ENCODE data around the gene HEPACAM. TPM values are rescaled to one million over a fixed set of nuclear protein-coding genes. Genes with fewer than 3 reads are reported as not detected.

The HEPACAM gene
- total RNA-seq, 1 experiment from 2014 or later: not detected

DNA sequence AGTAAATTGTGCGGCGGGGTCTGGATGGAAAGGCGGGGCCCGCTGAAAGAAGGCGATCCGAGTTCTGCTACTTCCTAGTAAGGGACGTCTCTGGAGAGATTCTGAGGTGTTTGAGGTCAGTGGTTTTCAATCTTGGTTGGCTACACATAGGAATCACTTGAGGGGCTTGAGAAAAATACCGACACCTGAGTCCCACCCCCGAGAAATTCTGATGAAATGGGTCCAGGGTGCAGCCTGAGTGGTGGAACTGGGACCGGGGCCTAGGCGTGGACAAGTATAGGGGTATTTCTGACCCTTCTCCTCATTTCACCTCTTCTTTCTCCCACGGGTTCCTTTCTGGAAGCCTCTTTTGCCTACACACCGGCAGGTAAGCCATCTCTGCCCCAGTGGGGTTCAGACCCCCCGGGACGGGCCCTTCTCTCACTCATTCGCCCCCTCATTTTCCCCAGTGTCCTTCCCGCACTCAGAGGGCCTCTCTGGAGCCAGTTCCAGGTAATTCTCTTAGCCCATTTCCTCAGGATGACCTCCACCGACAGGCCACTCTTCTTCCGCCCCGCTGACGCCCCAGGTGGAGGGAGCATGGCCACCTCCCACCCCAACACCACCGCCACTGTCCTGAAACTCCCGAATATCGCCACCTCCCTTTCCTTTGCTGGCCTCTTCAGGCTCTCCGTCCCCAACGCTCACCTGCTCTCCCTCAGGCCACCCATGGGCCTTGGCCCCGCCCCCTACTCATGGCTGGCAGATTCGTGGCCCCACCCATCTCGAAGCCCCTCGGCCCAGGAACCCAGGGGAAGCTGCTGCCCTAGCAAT, 58.8 kb downstream of the HEPACAM start:
- POLR2A ChIA-PET (ENCODE audit: low non-redundant PET): interaction anchor here (0.6 kb wide), 2 partner anchors 77 to 106 kb away, joined by 4 read pairs; partner anchors contain the start of gene CCDC15
- CTCF ChIA-PET: interaction anchor here (0.6 to 1.5 kb wide), 16 partner anchors 10 to 396 kb away, joined by 3 to 6 read pairs (median 4); partner anchors contain the start of genes CCDC15 and TBRG1
- DNase-seq (ENCODE audit: low spot score): no peak
- H3K4me1 ChIP-seq (ENCODE audit: insufficient read depth, low read length, poor library complexity, severe bottlenecking): no peaks in the 10 kb centered on the region
- intact Hi-C loops (cut with micrococcal nuclease; ENCODE audit: unreplicated experiment): no loop called here
- BruUV-seq (replicated peaks): no TSS peak
- peaks cover 12% of the 10 kb centered on the region for H3K27me3 ChIP-seq (replicated peaks; ENCODE audit: insufficient read depth, low read depth, low read length, poor library complexity)
- H3K27ac ChIP-seq (ENCODE audit: low read depth, low read length, poor library complexity, severe bottlenecking): peak overlapping the region; percentile 83
- TF ChIP-seq, protein P1, sequence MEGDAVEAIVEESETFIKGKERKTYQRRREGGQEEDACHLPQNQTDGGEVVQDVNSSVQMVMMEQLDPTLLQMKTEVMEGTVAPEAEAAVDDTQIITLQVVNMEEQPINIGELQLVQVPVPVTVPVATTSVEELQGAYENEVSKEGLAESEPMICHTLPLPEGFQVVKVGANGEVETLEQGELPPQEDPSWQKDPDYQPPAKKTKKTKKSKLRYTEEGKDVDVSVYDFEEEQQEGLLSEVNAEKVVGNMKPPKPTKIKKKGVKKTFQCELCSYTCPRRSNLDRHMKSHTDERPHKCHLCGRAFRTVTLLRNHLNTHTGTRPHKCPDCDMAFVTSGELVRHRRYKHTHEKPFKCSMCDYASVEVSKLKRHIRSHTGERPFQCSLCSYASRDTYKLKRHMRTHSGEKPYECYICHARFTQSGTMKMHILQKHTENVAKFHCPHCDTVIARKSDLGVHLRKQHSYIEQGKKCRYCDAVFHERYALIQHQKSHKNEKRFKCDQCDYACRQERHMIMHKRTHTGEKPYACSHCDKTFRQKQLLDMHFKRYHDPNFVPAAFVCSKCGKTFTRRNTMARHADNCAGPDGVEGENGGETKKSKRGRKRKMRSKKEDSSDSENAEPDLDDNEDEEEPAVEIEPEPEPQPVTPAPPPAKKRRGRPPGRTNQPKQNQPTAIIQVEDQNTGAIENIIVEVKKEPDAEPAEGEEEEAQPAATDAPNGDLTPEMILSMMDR (conservative IDR thresholded peaks at IDR 0.05; ENCODE audit: low read depth, low read length): no peak
- TF ChIP-seq EZH2 (IDR thresholded peaks at IDR 0.05; ENCODE audit: borderline replicate concordance, low read depth, low read length, poor library complexity, severe bottlenecking): no peak
- H3K4me3 ChIP-seq (ENCODE audit: low read depth, low read length, poor library complexity, severe bottlenecking): peak overlapping the region; percentile 58
- H3K9me3 ChIP-seq (ENCODE audit: low read depth, low read length, poor library complexity, severe bottlenecking): no peaks in the 10 kb centered on the region
- no peaks in the 10 kb centered on the region for H3K36me3 ChIP-seq (ENCODE audit: insufficient read depth, low read length, poor library complexity, severe bottlenecking)

DNA sequence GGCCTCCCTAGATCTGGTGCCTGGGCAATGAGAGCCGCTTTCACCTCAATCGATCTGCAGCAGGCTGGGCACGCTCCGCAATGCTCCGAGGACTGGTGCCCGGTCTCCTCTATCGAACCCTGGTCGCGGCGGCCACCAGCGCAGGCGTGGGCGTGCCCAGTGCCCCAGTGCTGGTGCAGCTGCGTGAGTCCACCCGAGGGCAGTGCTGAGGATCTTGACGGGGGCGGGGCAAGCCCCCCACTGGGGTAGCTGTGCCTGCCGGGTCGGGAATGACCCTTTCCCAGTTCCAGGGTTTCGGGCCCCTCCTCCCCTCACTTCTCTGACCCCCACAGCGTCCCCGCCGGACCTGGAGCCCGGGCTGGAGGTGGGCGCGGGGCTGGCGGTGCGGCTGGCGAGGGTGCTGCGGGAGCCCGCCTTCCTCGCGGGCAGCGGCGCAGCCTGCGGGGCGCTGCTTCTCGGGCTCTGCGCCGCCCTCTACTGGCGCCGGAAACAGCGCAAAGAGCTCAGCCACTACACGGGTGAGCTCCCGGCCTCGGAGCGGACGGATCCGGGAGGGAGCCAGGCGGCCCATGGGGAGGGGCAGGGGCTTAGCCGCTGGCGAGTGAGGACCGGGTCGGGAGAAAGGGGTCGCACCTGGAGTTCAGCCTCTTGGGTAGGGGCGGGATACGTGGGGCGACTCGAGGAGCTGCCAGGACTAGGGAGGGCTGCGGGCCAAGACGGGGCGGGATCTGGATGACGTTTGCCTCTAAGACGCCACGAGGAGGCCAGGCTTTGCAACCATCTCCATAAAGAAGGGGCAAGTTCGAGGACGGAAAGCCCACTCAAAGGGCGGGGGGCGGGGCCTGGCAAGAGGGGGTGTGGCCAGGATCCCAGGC, 59.7 kb downstream of the HEPACAM start:
- no TSS peak for BruUV-seq (replicated peaks)
- H3K36me3 ChIP-seq (ENCODE audit: insufficient read depth, low read length, poor library complexity, severe bottlenecking): no peaks in the 10 kb centered on the region
- intact Hi-C loops (cut with micrococcal nuclease; ENCODE audit: unreplicated experiment): no loop called here
- peak; percentile 95 for DNase-seq (ENCODE audit: low spot score)
- H3K27me3 ChIP-seq (replicated peaks; ENCODE audit: insufficient read depth, low read depth, low read length, poor library complexity): peaks cover 20% of the 10 kb centered on the region
- H3K4me3 ChIP-seq (ENCODE audit: low read depth, low read length, poor library complexity, severe bottlenecking): peak overlapping the region; percentile 58
- no peaks in the 10 kb centered on the region for H3K4me1 ChIP-seq (ENCODE audit: insufficient read depth, low read length, poor library complexity, severe bottlenecking)
- TF ChIP-seq, protein P1 (conservative IDR thresholded peaks at IDR 0.05; ENCODE audit: low read depth, low read length): peak; percentile 89
- no peak for TF ChIP-seq EZH2 (IDR thresholded peaks at IDR 0.05; ENCODE audit: borderline replicate concordance, low read depth, low read length, poor library complexity, severe bottlenecking)
- no peaks in the 10 kb centered on the region for H3K9me3 ChIP-seq (ENCODE audit: low read depth, low read length, poor library complexity, severe bottlenecking)
- H3K27ac ChIP-seq (ENCODE audit: low read depth, low read length, poor library complexity, severe bottlenecking): peak overlapping the region; percentile 83
- ChIA-PET POLR2A (ENCODE audit: low non-redundant PET) (interaction anchor here (0.6 kb wide), 2 partner anchors 78 to 105 kb away, joined by 4 read pairs; partner anchors contain the start of gene CCDC15), CTCF (interaction anchor here (0.6 to 1.5 kb wide), 18 partner anchors 9 to 565 kb away, joined by 3 to 6 read pairs (median 4); partner anchors contain the start of genes CCDC15 and TBRG1)

DNA sequence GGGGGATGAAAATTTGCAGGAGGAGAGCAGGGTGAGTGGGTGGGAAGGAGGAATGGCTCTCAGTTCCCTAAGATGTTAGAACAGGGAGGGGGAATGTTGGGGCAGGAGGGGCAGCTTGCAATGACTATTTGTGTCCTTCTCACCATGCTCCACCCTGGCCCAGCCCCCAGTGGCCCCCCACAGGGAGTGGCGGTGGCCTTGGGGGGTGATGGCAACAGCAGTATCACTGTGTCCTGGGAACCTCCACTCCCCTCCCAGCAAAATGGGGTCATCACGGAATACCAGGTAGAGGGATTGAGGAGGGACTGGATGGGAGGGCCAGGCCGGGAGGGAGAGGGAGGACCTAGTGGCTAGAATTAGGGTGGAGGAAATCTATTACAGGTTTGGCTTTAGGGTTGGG, 60.4 kb downstream of the HEPACAM start:
- ChIA-PET POLR2A (ENCODE audit: low non-redundant PET) (no interaction called here), CTCF (interaction anchor here (0.9 to 1.5 kb wide), 3 partner anchors 89 to 216 kb away, joined by 3 to 6 read pairs (median 3); no protein-coding TSS in a partner anchor)
- Histone ChIP-seq H3K27me3 (replicated peaks; ENCODE audit: insufficient read depth, low read depth, low read length, poor library complexity) (peaks cover 28% of the 10 kb centered on the region), H3K9me3 (ENCODE audit: low read depth, low read length, poor library complexity, severe bottlenecking) (no peaks in the 10 kb centered on the region), H3K27ac (ENCODE audit: low read depth, low read length, poor library complexity, severe bottlenecking) (no peak overlapping the region), H3K4me3 (ENCODE audit: low read depth, low read length, poor library complexity, severe bottlenecking) (peak overlapping the region; percentile 58), H3K36me3 (ENCODE audit: insufficient read depth, low read length, poor library complexity, severe bottlenecking) (no peaks in the 10 kb centered on the region), H3K4me1 (ENCODE audit: insufficient read depth, low read length, poor library complexity, severe bottlenecking) (no peaks in the 10 kb centered on the region)
- BruUV-seq (replicated peaks): no TSS peak
- TF ChIP-seq EZH2 (IDR thresholded peaks at IDR 0.05; ENCODE audit: borderline replicate concordance, low read depth, low read length, poor library complexity, severe bottlenecking): no peak
- TF ChIP-seq, protein P1 (conservative IDR thresholded peaks at IDR 0.05; ENCODE audit: low read depth, low read length): no peak
- no peak for DNase-seq (ENCODE audit: low spot score)
- intact Hi-C loops (cut with micrococcal nuclease; ENCODE audit: unreplicated experiment): no loop called here
